T-helper 22 cell (primary cell): ENCODE data around the gene CLEC16A.

Experiments used
- DNase-seq: peaks from one replicate; pipeline ENCODE4 v3.0.0-alpha.2; 2020; ENCODE audit warnings: low read depth

The CLEC16A gene

DNA sequence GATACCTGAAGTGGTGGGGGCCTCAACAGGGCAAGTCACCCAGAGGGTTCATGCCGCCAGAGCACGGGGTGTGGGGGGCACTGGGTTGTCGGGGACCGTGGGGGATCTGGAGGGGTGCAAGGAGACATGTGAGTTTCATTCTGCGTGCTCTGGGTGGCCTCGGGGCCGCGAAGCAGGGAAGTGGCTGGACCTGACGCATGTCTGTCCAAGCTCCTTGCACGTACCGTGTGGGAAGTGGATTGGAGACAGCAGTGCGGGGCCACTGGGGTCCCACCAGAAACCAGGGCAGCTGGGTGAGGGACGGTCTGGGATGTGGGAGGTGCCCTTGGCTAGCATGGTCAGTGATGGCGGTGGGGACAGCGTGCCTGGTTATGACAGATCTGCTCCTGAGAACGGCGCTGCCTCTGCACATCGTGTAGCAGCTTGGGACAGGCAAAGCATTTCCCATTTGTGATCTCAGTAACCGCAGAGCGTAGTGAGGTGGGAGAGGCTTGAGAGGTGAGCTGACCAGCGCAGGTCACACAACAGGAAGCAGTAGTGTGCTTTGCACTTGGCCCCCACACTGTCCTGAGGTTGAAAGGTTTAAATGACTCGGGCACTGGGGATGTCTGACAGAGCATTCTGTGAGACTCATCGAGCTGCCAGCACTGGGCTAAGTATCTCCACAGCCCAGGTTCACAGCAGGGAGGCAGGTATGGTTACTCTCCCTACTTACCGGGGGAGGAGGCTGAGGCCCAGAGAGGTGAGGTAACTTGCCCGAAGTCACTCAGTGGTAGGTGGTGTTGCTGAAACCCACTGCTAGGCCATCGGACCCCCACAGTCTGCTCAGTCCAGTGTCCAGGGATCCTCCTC is 197.3 kb downstream of the CLEC16A start:
- DNase-seq: no peak

DNA sequence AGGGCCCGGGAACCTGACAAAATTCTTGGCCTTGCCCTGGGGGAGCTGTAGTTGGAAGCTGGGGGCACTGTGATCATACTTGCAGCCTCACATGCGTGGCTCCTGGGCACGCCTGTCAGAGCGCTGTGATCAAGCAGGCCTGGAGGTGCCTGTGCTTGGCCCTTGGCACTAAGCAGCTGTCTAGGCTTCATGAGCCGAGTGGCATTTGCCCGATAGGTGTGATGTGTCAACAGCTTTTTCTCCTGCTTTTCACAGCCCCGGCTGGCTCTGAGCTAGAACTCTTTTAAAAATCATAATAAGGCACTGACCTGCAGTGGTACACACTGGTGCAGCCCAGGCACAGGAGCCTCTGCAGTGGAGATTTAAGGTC is 197.9 kb downstream of the CLEC16A start:
- no peak for DNase-seq

DNA sequence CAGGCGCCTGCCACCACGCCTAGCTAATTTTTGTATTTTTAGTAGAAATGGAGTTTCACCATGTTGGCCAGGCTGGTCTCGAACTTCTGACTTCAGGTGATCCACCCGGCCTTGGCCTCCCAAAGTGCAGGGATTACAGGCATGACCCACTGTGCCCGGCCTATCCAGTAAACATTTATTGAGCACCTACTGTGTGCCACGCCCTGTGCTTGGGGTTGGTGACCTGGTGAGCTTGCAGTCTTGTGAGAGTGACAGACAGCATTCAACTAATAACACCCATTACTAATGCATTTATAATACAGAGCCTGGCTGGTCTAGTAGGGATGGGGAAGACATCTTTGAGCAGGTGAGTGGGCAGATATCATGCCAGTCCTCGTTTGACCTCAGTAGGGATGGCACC is 198.6 kb downstream of the CLEC16A start:
- no peak for DNase-seq

DNA sequence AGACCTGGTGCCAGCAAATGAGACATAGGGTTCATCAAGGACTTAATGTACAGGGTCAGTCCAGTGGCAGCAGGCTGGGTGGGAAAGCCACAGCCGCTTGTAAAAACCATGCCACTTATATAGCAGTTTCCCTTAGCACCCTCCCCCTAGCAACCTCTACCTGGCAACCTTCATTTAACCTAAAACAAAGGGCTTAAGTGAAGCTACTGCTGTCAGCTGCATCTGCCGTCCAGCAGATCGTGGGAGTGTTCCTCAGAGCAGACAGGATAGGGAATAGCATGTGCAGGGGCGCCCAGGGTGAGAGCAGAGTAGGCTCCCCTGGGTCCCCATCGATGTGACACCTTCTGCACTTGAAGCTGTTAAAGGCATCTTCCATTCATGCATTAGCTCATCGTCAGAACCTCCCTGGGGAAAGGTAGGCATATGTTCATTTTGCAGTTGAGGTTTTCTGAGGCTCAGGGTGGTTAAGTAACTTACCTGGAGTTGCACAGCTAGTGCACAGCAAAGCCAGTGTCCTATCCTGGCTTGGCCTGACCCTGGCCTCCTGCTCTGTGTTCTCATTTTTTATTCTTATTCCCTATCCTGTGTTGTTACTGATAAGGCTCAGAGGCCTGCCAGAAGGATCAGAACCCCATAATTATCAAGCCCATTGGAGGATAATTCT is 199.1 kb downstream of the CLEC16A start:
- DNase-seq: no peak

DNA sequence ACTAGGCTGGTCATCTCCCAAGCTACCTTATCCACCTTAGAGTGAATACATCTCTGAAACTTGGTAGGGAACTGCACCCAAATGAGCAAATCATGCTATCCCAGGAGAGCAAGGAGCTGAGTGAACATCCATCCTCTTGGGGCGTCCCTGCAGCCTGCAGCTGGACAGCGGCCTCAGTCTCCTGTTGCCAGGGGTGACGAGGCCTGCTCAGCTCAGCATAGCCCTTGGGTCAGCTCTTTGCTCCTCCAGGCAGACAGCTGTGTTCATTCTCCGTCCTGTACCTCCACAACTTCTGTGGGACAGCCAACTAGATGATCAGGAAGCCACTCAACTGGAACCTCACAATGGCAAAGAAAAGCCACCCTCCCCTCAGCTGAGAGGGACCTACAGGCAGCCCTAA is 199.8 kb downstream of the CLEC16A start:
- no peak for DNase-seq

- DNase-seq: no peak
These were observed 200.9 kb downstream of the CLEC16A start for GRCh38 chr16:11145173-11145818.

DNA sequence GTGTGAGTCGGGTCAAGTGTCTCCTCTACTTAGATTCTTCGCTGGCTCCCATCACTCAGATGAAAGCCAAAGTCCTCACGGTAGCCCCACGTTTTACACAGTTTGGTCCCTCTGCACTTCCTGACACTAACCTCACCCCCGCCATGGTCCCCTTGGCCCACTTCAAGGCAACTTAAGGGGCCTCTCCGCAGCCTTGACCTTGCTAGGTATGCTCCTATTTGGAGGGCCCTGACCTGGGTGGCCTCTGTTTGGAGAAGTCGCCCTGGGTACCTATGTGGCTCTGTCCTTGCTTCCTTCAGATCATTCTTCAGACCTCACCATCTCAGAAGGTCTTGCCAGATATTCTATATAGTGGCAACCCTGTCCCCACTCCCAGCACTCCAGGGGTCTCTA is 201.5 kb downstream of the CLEC16A start:
- no peak for DNase-seq

DNA sequence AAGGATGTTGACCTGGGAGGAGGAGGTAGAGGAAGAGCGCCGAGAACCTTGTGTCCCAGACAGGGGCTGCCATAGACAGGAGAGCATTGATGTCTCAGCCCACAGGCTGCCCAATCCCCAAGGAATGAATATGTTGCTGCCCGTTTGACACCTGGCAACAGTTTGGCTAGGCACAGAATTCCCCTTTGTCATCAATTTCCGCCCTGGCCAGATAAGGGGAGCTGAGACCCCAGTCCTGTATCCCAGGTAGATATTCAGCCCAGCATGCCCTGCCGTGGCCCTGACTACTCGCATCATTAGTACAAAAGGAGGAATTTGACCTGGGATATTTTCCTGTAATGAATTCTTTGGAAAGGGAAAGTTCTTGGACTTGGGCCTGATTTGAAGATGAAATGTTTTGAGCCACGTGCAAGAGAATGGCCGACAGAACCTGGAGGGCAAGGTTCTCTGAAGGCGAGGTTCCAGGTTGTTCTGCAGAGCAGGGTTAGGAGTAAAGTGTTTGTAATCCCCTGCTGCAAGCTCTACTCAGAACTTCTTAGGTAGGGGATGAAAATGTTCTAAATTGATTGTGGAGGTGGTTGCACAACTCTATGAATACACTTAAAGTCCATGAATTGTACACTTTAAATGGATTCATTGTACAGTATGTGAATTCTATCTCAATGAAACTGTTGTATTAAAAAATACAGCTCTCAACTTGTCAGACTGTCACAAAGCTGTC is 202.8 kb downstream of the CLEC16A start:
- DNase-seq: no peak

DNA sequence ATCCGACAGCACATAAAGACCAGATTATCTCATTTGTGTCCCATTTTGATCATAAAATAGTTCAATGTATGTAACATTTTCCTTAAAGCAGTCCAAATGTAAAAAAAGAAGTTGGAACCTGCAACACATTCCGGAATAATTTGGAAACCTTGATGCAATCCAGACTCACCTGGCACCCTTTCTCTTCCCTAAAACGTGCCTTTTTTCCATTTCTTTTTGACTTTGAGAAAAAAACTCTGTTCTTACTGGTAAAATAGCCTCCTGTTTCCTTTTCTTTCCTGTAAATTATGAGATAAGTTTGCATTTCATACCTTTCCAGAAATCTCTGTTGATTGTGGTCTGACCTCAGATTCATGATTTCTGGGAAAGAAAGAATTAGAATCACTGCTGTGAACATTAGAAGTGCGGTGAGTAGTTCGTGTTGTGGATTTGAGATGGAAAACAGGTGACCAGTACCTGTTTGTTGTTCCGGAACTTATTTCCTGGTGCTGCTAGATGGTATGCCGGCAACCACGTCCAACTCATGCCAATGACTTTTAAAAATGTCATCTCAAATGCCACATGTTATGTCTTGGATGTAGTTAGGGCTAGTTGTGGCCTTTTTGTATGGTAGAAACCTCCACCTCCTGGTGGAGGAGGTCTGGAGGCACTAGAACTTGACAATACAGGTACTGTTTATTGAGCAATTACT is 203.5 kb downstream of the CLEC16A start:
- DNase-seq: no peak

DNA sequence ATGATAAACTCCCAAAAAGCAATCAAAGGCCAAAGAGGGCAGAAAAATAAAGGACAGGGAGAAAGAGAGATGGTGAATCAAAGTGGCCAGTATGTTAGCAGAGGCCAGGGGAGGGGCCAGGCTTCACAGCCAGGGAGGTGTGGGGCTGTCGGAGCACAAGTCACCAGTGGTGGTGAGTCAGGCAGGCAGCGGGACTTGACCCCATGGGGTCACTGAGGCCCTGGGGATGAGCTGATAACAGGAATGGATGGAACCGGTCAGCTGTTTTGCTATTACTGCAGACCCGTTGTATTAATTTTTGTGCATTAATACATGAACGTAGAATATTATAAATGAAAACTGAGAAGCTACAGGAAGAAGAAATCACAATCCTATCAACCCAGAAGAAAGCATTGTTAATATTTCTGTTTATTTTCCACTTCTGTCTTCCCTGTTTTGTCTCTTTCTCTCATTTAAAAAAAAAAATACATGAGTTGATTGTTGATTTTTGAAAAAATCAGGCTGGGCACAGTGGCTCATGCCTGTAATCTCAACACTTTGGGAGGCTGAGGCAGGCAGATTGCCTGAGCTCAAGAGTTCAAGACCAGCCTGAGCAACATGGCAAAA is 204.8 kb downstream of the CLEC16A start:
- no peak for DNase-seq

- DNase-seq: no peak
These were observed 205.8 kb downstream of the CLEC16A start for GRCh38 chr16:11150190-11150589.

DNA sequence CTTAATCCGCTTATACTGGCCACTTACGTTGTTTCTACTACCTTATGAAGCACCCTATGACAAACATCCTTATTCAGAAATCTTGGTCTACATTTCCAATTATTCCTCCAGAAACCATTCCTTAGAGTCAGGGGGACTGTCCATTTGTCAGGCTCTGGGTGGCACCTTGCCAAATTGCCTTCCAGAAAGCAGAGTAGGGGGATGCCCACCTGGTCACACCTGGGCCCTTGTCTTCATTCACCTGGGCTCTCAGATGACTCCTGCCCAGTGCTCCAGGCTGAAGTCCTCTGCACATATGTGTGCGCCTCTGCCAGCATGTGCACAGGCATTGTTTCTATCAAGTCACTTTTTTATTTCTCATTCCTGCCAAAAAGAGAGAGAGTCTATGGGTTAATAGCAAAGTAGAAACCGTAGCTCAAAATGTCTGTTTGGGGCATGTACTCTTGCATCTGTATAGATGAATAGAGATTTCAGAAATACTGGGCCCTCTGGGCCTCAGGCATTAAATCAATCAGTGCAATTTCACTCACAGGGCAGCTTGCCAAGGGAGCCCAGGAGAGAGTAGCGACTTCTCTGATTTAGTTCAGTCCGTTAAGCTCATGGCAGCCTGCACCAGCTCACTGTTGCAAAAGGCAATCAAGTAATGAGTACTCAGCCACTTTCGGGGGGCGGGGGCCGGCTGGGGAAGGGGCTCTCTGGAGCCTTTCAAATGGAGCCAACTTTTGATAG is 207.0 kb downstream of the CLEC16A start:
- DNase-seq: no peak

DNA sequence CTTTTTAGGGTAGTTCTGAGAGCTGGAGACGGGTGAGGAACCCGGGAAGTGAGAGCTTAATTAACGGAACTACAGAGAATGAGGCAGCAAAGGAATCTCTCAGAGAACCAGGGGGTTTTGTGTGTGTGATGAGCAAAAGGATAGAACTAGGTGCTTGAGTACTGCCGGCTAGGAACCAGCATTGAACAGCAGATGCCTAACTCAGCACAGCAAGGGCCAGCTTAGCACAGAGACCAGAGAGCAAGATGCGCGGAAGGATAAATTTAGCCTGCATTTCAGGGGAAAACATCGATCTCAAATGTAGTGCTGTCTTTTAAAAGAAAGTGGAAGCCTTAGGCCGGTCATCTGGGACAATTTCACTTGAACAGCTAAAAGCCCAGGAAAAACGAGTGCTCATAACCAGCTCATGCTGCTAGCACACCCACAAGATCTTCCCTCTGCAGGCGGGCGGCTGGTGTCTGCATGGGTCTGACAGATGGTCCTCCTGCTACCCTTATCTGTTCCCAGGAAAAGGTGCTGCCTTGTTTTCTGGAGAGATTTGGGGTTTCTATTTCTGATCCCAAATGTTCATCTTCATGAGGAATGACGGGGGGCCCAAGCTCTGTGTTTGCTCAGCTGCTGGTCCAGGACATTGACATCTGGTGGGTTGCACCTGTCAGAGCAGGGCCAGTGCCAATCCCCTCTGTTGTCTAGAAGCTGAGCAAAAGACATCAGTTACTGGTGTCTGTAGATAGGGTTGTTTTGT is 207.7 kb downstream of the CLEC16A start:
- DNase-seq: no peak

DNA sequence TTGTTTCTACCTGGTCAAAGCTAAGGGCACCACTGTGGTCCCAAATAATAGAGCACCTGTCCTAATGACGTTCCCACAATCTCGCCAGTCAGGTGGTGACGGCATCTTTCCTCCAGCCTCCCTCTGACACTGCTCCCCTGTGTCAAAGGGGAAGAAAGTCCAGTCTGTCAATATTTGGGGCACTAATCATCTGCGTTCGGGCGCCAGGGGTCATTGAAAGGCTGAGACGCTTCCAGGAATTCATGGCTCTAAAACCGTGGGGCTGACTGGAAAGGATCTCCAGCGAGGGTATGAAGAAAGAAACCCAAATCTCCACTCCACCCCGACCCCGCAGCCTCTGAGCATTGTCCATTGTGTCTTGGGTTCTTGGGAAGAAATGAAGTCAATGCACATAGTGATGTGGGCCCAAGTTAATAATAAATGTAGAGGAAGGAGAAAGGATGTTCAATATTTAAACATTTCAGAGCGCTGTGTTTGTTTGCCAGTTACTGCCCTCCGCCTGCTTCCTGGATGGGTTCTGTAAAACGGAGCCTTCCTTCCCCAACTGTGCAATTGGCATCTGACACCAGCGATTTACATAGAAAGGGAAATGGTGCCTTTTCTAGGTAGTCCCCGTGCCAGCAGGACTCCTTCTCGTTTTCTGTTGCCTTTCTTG is 208.4 kb downstream of the CLEC16A start:
- no peak for DNase-seq

DNA sequence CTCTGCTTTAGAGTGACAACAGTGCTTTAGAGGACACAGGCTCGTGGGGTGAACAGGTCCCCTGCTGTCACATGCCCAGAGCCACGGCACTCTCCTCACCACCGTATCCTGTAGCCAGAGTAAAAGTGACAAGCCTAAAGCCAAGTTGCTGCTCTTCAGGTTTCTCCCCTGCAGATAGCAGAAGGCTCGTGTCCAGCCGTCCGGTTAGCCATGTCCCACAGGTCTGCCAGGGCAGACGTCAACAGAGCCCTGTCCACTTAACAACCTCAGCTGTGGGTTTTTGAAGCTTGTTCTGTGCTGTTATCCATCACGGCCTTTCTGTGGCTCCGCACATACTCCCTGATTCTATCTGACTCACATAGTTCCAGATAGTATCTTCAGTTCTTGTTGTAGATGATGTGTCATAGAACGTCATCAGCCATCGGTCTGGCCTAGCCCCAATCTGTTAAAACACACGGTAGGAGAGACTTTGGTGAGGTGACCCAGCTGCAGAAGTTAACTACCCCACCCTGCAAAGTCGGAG is 211.0 kb downstream of the CLEC16A start:
- DNase-seq: no peak

DNA sequence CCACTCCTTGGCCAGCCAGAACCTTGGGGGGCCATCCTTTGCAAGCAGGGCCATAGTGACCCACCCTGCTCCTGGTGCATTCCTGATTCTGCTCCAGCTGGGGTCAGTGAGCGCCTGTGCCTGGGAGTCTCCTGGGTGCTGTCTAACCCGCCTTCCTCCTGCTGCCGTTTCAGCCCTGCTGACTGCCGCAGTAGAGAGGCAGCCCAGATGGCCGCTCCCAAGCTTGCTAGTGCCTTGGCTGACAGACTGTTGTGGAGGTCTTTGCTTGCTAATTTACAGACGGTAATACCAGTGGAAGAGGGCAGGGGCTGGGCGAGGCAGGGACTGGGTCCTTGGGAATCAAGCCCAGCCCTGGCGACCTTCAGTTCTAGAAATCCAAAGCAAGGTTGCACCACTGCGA is 212.0 kb downstream of the CLEC16A start:
- no peak for DNase-seq

DNA sequence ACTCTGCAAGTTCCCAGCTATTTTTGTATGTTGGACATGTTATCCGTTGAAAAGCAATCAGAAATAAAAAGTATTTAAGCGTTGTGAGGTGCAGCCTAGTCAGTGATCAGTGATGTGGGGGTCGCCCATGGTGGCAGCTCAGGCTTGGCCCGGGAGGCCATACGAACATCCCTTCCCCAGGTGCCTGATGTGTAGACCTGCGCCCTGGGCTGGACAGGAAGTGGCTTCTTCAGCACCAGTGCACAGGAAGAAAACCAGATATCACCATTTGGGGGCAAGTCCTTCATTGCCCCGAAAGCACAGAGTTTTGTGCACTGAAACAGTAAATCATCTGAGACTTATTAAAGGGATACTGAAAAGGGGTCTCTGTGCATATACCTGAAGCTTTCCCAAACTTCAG is 212.8 kb downstream of the CLEC16A start:
- no peak for DNase-seq

DNA sequence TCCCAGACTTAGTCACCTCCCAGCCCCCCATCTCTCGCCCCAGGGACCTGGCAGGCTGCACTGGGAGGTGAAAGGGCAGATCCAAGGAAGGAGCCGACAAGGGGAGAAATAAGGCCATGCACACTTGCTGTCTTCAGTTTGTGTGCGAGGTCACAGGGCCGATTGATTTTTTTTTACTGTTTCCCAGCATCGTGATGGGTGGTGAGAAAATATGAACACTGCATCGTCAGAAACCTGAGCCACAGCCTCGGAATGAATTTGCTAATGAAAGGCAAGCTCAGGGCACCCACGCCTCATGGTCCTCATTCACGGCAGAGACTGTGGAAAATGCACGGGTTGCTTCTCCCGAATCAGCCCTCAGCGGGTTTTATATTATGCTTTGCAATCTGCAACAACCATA is 213.7 kb downstream of the CLEC16A start:
- no peak for DNase-seq

DNA sequence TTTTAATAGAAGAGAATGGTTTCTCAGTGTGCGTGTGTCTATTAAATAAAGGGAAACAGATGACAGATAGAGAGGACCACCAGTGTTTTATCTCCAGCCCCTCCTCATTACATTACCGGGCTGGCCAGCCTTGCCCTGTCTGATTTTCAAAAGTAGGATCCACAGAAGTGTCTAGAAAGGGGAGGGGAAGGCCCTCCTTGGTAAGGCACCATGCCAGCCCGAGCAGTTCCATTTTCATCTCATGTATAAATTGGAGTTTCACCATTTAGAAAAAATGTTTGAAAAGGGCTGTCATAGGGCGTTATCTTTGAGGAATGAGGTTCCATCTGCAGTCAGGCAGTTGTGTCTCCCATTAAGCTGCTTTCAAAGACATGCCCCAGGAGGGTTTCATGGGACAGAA is 214.9 kb downstream of the CLEC16A start:
- DNase-seq: no peak
